NCI-H1417 (cell line): Measurements from ENCODE around the gene ANKS3.

Experiments
- DNase-seq, 3 experiments: peaks; one replicate each; lab custom pipeline; 2025; lab: John Stamatoyannopoulos, UW

The ANKS3 gene

GRCh38 chr16:4728676-4729075, 5.4 kb downstream of the ANKS3 start:
- DNase-seq = no peak

- DNase-seq = no peak
Measured at GRCh38 chr16:4726616-4727015, 7.5 kb downstream of the ANKS3 start.

- no peak for DNase-seq
Measured at GRCh38 chr16:4724661-4725270, 9.3 kb downstream of the ANKS3 start.

- DNase-seq = no peak
Measured at GRCh38 chr16:4723071-4723767, 10.9 kb downstream of the ANKS3 start.

- no peak for DNase-seq
Measured at GRCh38 chr16:4718466-4718865, 15.6 kb downstream of the ANKS3 start.

GRCh38 chr16:4714996-4715395, 19.1 kb downstream of the ANKS3 start:
- DNase-seq = no peak

GRCh38 chr16:4713663-4714501, 20.2 kb downstream of the ANKS3 start:
- DNase-seq = no peak

- no peak for DNase-seq
Measured at GRCh38 chr16:4709481-4709880, 24.6 kb downstream of the ANKS3 start.

- no peak for DNase-seq
Measured at GRCh38 chr16:4706871-4707270, 27.2 kb downstream of the ANKS3 start.

GRCh38 chr16:4704913-4705312, 29.2 kb downstream of the ANKS3 start:
- DNase-seq = no peak

GRCh38 chr16:4704491-4704890, 29.6 kb downstream of the ANKS3 start:
- no peak for DNase-seq

- no peak for DNase-seq
Measured at GRCh38 chr16:4703906-4704305, 30.2 kb downstream of the ANKS3 start.

GRCh38 chr16:4702466-4702808, 31.6 kb downstream of the ANKS3 start:
- no peak for DNase-seq

GRCh38 chr16:4701791-4702465, 32.1 kb downstream of the ANKS3 start:
- DNase-seq = no peak

GRCh38 chr16:4700997-4701743, 32.9 kb downstream of the ANKS3 start:
- no peak for DNase-seq

GRCh38 chr16:4700380-4700996, 33.6 kb downstream of the ANKS3 start:
- no peak for DNase-seq

- no peak for DNase-seq
Measured at GRCh38 chr16:4699046-4699556, 35.0 kb downstream of the ANKS3 start.

- DNase-seq = no peak
Measured at GRCh38 chr16:4698321-4699045, 35.6 kb downstream of the ANKS3 start.

GRCh38 chr16:4697848-4698291, 36.2 kb downstream of the ANKS3 start:
- no peak for DNase-seq
